ENCODE results near the gene LRRC18.

GRCh38 chr10:48939790-48940325 is at the start of gene LRRC18:
- TF ChIP-seq CTCF (IDR thresholded peaks at IDR 0.05) (no peak), POLR2A (IDR thresholded peaks at IDR 0.05) (no peak)

Measured in lower leg skin (tissue), 3 donors.